SK-N-SH (cell line): ENCODE data around the gene XRN2. TPM values are rescaled to one million over a fixed set of nuclear protein-coding genes. Genes with fewer than 3 reads are reported as not detected.
A peak's percentile ranks its signal among the peaks of the same experiment; 100 is the strongest.

ENCODE experiments used
- CTCF ChIA-PET: fragments of 300-600, 350-600 bp; formaldehyde crosslinking; extraction: SDS; loops from one replicate; lab custom pipeline; 2021; lab: Yijun Ruan, JAX
- POLR2A ChIA-PET: fragments of 350-600 bp; sonication (Branson Sonifier 250); formaldehyde crosslinking; extraction: SDS; loops from one replicate; lab custom pipeline; 2020; ENCODE audit warnings: antibody characterized with exemption, inconsistent platforms; lab: Yijun Ruan, JAX
- DNase-seq: peaks from one replicate; pipeline ENCODE4 v3.0.0; 2012
- H2AFZ ChIP-seq: fragments of 200-600 bp; sonication (generic); 2 replicates; pipeline ENCODE4 v1.8.1; 2016; ENCODE audit warnings: antibody characterized with exemption, mild to moderate bottlenecking, low read depth
- H3F3A ChIP-seq: fragments of 200-600 bp; sonication (generic); replicated peaks from 2 replicates; pipeline ENCODE3; 2016; ENCODE audit warnings: antibody characterized with exemption, mild to moderate bottlenecking; ENCODE audit not compliant: insufficient read depth
- H3K27ac ChIP-seq, 2 experiments: fragments of 200-500 bp in 1 of 2; fragments of 200-600 bp in 1 of 2; sonication (Bioruptor generic) in 1 of 2; sonication (generic), shearing (Covaris generic) in 1 of 2; 2 replicates each; pipeline versions ENCODE4 v1.5.1 to v1.6.1; 2014 to 2016; ENCODE audit warnings: low read depth in 2 of 2, inconsistent platforms in 1 of 2, low read length in 1 of 2, mild to moderate bottlenecking in 1 of 2, mixed read lengths in 1 of 2
- H3K27me3 ChIP-seq: fragments of 200-600 bp; sonication (generic), shearing (Covaris generic); 2 replicates; pipeline ENCODE4 v1.6.1; 2016; ENCODE audit warnings: mixed run types; ENCODE audit not compliant: insufficient read depth
- H3K36me3 ChIP-seq, 2 experiments: fragments of 200-500 bp in 1 of 2; fragments of 200-600 bp in 1 of 2; sonication (Bioruptor generic) in 1 of 2; sonication (generic) in 1 of 2; replicated peaks in 1 of 2; 2 replicates each; pipeline versions ENCODE3 to v1.5.1; 2014 to 2016; ENCODE audit warnings: low read length in 1 of 2, mild to moderate bottlenecking in 1 of 2; ENCODE audit not compliant: insufficient read depth in 2 of 2, control insufficient read depth in 1 of 2
- H3K4me1 ChIP-seq, 2 experiments: fragments of 200-500 bp in 1 of 2; fragments of 200-600 bp in 1 of 2; sonication (Bioruptor generic) in 1 of 2; sonication (generic), shearing (Covaris generic) in 1 of 2; 2 replicates each; pipeline versions ENCODE4 v1.5.1 to v1.6.1; 2014 to 2016; ENCODE audit warnings: low read depth in 1 of 2, low read length in 1 of 2, mixed run types in 1 of 2; ENCODE audit not compliant: insufficient read depth in 2 of 2, control insufficient read depth in 1 of 2
- H3K4me2 ChIP-seq: fragments of 200-600 bp; sonication (generic), shearing (Covaris generic); 2 replicates; pipeline ENCODE4 v1.6.1; 2017; ENCODE audit warnings: mixed run types
- H3K4me3 ChIP-seq, 2 experiments: fragments of 200-500 bp in 1 of 2; fragments of 200-600 bp in 1 of 2; sonication (Bioruptor generic) in 1 of 2; sonication (generic), shearing (Covaris generic) in 1 of 2; 2 replicates each; pipeline versions ENCODE4 v1.5.1 to v1.8.1; 2014 to 2016; ENCODE audit warnings: low read depth in 2 of 2, inconsistent platforms in 1 of 2, low read length in 1 of 2, mild to moderate bottlenecking in 1 of 2, mixed read lengths in 1 of 2, moderate library complexity in 1 of 2
- H3K79me2 ChIP-seq: fragments of 200-600 bp; sonication (generic); 2 replicates; pipeline ENCODE4 v1.8.1; 2017; ENCODE audit warnings: mild to moderate bottlenecking; ENCODE audit not compliant: insufficient read depth
- H3K9ac ChIP-seq: fragments of 200-600 bp; sonication (generic); 2 replicates; pipeline ENCODE4 v1.6.1; 2017; ENCODE audit warnings: mixed run types
- H3K9me2 ChIP-seq: fragments of 200-600 bp; sonication (generic); 2 replicates; pipeline ENCODE4 v1.6.1; 2017; ENCODE audit warnings: mixed run types
- H3K9me3 ChIP-seq: fragments of 200-600 bp; sonication (generic); 2 replicates; pipeline ENCODE4 v1.6.1; 2017; ENCODE audit warnings: mixed run types, mild to moderate bottlenecking, moderate library complexity
- H4K20me1 ChIP-seq: fragments of 200-600 bp; sonication (generic); 2 replicates; pipeline ENCODE4 v1.6.1; 2017; ENCODE audit warnings: mild to moderate bottlenecking, mixed run types; ENCODE audit not compliant: insufficient read depth
- CHD2 ChIP-seq: fragments of 150-350 bp; IDR thresholded peaks from 2 replicates; pipeline ENCODE4 v1.6.1; 2018; ENCODE audit warnings: low read length; ENCODE audit not compliant: partially characterized antibody
- EP300 ChIP-seq, 2 experiments: IDR thresholded peaks; 2 replicates each; pipeline versions ENCODE4 v1.4.0 to v1.6.1; 2012; ENCODE audit warnings: borderline replicate concordance in 1 of 2, low read depth in 1 of 2, low read length in 1 of 2
- EZH2phosphoT487 ChIP-seq: fragments of 200-600 bp; sonication (generic); IDR thresholded peaks from 2 replicates; pipeline ENCODE4 v1.6.1; 2017; ENCODE audit warnings: low read depth, mixed run types, mild to moderate bottlenecking, antibody characterized with exemption, moderate library complexity, borderline replicate concordance
- FOXJ3 ChIP-seq: sonication (generic); formaldehyde crosslinking; IDR thresholded peaks from 2 replicates; pipeline ENCODE4 v1.5.1; 2020; ENCODE audit warnings: mild to moderate bottlenecking, missing genetic modification reagents
- FOXM1 ChIP-seq: IDR thresholded peaks from 2 replicates; pipeline ENCODE4 v1.4.0; 2012; ENCODE audit warnings: low read depth, mild to moderate bottlenecking
- JUND ChIP-seq: IDR thresholded peaks from 2 replicates; pipeline ENCODE4 v1.4.0; 2012
- MXI1 ChIP-seq: IDR thresholded peaks from 2 replicates; pipeline ENCODE4 v1.6.1; 2012; ENCODE audit warnings: mild to moderate bottlenecking, low read depth, low read length, improper control_type of control experiment
- NRF1 ChIP-seq: IDR thresholded peaks from 2 replicates; pipeline ENCODE4 v1.6.1; 2012; ENCODE audit warnings: low read depth, mild to moderate bottlenecking, low read length
- POLR2AphosphoS5 ChIP-seq: IDR thresholded peaks from 2 replicates; pipeline ENCODE4 v1.6.1; 2012; ENCODE audit warnings: low read depth, low read length
- RAD21 ChIP-seq: IDR thresholded peaks from 2 replicates; pipeline ENCODE4 v1.6.1; 2012; ENCODE audit warnings: mild to moderate bottlenecking, low read length
- RCOR1 ChIP-seq: fragments of 150-350 bp; IDR thresholded peaks from 2 replicates; pipeline ENCODE4 v1.6.1; 2017; ENCODE audit warnings: antibody characterized with exemption, low read length
- RXRA ChIP-seq: IDR thresholded peaks from 2 replicates; pipeline ENCODE4 v1.4.0; 2012; ENCODE audit warnings: low read depth, mild to moderate bottlenecking, borderline replicate concordance
- TAF1 ChIP-seq: IDR thresholded peaks from 2 replicates; pipeline ENCODE4 v1.6.1; 2012; ENCODE audit warnings: low read depth, mild to moderate bottlenecking, low read length, moderate library complexity, borderline replicate concordance
- TCF12 ChIP-seq: IDR thresholded peaks from 2 replicates; pipeline ENCODE4 v1.4.0; 2012
- TEAD4 ChIP-seq: IDR thresholded peaks from 2 replicates; pipeline ENCODE4 v1.4.0; 2012; ENCODE audit warnings: mild to moderate bottlenecking, borderline replicate concordance; ENCODE audit not compliant: insufficient read depth
- YY1 ChIP-seq: IDR thresholded peaks from 2 replicates; pipeline ENCODE4 v1.4.0; 2012; ENCODE audit warnings: low read depth, mild to moderate bottlenecking
- WGBS: methylation state at CpG from one replicate; pipeline ENCODE4 v1.1.6; 2017; ENCODE audit warnings: low lambda C conversion rate; 5-methylcytosine and 5-hydroxymethylcytosine counted together
- polyA plus RNA-seq, 3 experiments: library from polyadenylated mRNA; depleted of rRNA; stranded (reverse); fragments of >200 nt; gene quantifications; 2 replicates each; pipeline ENCODE4 v1.2.3, GENCODE V29; 2012
- TF ChIP-seq, protein P1 (sequence below): IDR thresholded peaks from 2 replicates; pipeline ENCODE4 v1.4.0; 2012; ENCODE audit warnings: low read depth, borderline replicate concordance
- TF ChIP-seq, protein P2 (sequence below): fragments of 150-350 bp; IDR thresholded peaks from 2 replicates; pipeline ENCODE4 v1.6.1; 2017; ENCODE audit warnings: antibody characterized with exemption, low read length, low read depth, borderline replicate concordance
- TF ChIP-seq, protein P3 (sequence below): IDR thresholded peaks from 2 replicates; pipeline ENCODE4 v1.4.0; 2012; ENCODE audit warnings: low read depth, borderline replicate concordance
- TF ChIP-seq, protein P4 (sequence below): IDR thresholded peaks from 2 replicates; pipeline ENCODE4; 2012
- TF ChIP-seq, protein P5 (sequence below): fragments of 200-600 bp; sonication (generic); IDR thresholded peaks from 2 replicates; pipeline ENCODE4 v1.6.1; 2017; ENCODE audit warnings: antibody characterized with exemption, mild to moderate bottlenecking, moderate library complexity

Gene XRN2
- polyA plus RNA-seq, 1 of the 3 experiments (the other 2 are of a cell fraction): 44.5 TPM

DNA sequence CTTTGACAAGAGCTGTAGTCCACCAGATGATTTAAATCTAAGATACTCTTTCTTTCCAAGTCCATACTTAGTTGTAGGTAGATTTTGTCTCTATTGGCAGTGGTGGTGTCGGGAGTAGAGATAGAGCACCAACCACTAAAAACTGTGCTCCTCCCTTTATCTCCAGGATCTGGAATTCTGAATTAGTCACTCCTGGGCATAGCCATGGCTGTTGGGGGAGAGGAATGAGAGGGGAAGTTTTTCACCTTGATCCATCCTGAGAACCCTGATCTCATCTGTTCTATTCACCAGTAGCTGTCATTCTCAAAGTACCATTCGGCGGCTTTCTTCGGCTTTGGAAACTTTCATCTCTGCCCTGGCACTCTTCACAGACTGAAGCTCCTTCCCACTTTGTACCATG is 129.8 kb downstream of the XRN2 start:
- no peaks in the 10 kb centered on the region for H3K9me3 ChIP-seq
- WGBS: 25% methylated on average over 4 of the region's 4 CpGs
- POLR2A ChIA-PET: no interaction called here
- TF ChIP-seq RAD21 (no peak), TCF12 (no peak), YY1 (no peak), EZH2phosphoT487 (no peak), FOXJ3 (CRISPR knock-in tag) (no peak), FOXM1 (no peak), RXRA (no peak), TAF1 (no peak), JUND (no peak), NRF1 (no peak), CHD2 (no peak)
- TF ChIP-seq, protein P1, sequence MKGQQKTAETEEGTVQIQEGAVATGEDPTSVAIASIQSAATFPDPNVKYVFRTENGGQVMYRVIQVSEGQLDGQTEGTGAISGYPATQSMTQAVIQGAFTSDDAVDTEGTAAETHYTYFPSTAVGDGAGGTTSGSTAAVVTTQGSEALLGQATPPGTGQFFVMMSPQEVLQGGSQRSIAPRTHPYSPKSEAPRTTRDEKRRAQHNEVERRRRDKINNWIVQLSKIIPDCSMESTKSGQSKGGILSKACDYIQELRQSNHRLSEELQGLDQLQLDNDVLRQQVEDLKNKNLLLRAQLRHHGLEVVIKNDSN: no peak
- TF ChIP-seq, protein P2, sequence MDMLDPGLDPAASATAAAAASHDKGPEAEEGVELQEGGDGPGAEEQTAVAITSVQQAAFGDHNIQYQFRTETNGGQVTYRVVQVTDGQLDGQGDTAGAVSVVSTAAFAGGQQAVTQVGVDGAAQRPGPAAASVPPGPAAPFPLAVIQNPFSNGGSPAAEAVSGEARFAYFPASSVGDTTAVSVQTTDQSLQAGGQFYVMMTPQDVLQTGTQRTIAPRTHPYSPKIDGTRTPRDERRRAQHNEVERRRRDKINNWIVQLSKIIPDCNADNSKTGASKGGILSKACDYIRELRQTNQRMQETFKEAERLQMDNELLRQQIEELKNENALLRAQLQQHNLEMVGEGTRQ: no peak
- TF ChIP-seq, all 33 proteins: peak for 0
- no peak overlapping the region for H3K9ac ChIP-seq
- no peak overlapping the region; the same call in 1 of the 2 replicates for H2AFZ ChIP-seq
- no peaks in the 10 kb centered on the region; the same call in 1 of the 2 replicates for H3K27me3 ChIP-seq
- no peak for DNase-seq
- no peaks in the 10 kb centered on the region for H3K4me1 ChIP-seq
- H4K20me1 ChIP-seq: no peaks in the 10 kb centered on the region
- no peaks in the 10 kb centered on the region for H3K36me3 ChIP-seq
- H3K79me2 ChIP-seq: no peaks in the 10 kb centered on the region
- CTCF ChIA-PET: interaction anchor here (2.1 kb wide), 1 partner anchor 73 kb away, joined by 6 read pairs; no protein-coding TSS in a partner anchor
- peak overlapping the region in 1 of 2 experiments; percentile 39; a peak in 1 of 4 replicates for H3K27ac ChIP-seq
- H3K9me2 ChIP-seq: no peaks in the 10 kb centered on the region
- peaks cover 5% of the 10 kb centered on the region for H3F3A ChIP-seq
- H3K4me2 ChIP-seq: peak overlapping the region; percentile 69
- H3K4me3 ChIP-seq: no peak overlapping the region

DNA sequence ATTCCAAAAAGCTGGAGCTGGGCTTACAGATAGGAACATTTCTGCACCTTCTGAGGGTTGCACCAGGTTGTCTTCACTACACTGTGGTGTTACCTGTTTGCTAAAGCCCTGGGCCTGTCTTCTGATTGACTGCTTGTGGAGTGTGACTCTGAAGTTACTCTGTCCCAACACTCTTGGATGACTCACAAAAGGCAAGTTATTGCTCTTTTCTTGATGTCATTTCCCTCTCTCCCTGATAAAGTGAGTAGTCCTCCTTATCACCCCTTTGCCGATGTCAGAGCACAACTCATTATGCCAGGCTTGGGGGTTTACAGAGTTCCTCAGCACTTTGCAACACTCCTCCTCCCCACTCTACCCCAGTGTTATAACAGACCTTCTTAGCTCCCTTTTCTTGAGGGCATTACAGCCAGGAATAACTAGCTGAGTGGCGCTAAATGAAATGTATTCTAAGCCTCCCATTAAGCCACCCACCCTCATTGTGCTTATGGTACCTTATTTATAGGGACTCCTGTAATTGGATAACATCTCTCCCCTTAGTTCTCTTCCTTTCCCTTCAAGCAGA is 130.3 kb downstream of the XRN2 start:
- no peak overlapping the region for H3K4me3 ChIP-seq
- H3K36me3 ChIP-seq: no peaks in the 10 kb centered on the region
- H3K9me3 ChIP-seq: no peaks in the 10 kb centered on the region
- H3K9me2 ChIP-seq: no peaks in the 10 kb centered on the region
- no peaks in the 10 kb centered on the region for H3K79me2 ChIP-seq
- DNase-seq: no peak
- no peak overlapping the region for H3K9ac ChIP-seq
- H3F3A ChIP-seq: peaks cover 5% of the 10 kb centered on the region
- H3K4me2 ChIP-seq: peak overlapping the region; percentile 69
- no peaks in the 10 kb centered on the region for H3K4me1 ChIP-seq
- WGBS: 0% methylated on average over 2 of the region's 2 CpGs
- ChIA-PET POLR2A (no interaction called here), CTCF (interaction anchor here (1.2 to 2.1 kb wide), 2 partner anchors 72 kb away, joined by 3 to 6 read pairs; no protein-coding TSS in a partner anchor)
- peak overlapping the region in 1 of 2 experiments; percentile 39; a peak in 1 of 4 replicates for H3K27ac ChIP-seq
- peak overlapping the region; percentile 47; the same call in 1 of the 2 replicates for H2AFZ ChIP-seq
- H4K20me1 ChIP-seq: no peaks in the 10 kb centered on the region
- H3K27me3 ChIP-seq: no peaks in the 10 kb centered on the region; the same call in 1 of the 2 replicates
- TF ChIP-seq POLR2AphosphoS5: no peak
- no peak for TF ChIP-seq TEAD4
- TF ChIP-seq, protein P3, sequence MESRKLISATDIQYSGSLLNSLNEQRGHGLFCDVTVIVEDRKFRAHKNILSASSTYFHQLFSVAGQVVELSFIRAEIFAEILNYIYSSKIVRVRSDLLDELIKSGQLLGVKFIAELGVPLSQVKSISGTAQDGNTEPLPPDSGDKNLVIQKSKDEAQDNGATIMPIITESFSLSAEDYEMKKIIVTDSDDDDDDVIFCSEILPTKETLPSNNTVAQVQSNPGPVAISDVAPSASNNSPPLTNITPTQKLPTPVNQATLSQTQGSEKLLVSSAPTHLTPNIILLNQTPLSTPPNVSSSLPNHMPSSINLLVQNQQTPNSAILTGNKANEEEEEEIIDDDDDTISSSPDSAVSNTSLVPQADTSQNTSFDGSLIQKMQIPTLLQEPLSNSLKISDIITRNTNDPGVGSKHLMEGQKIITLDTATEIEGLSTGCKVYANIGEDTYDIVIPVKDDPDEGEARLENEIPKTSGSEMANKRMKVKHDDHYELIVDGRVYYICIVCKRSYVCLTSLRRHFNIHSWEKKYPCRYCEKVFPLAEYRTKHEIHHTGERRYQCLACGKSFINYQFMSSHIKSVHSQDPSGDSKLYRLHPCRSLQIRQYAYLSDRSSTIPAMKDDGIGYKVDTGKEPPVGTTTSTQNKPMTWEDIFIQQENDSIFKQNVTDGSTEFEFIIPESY: no peak
- TF ChIP-seq RCOR1: no peak
- no peak for TF ChIP-seq FOXJ3 (CRISPR knock-in tag)
- no peak for TF ChIP-seq TAF1
- no peak for TF ChIP-seq MXI1
- no peak for TF ChIP-seq RXRA
- no peak for TF ChIP-seq FOXM1
- TF ChIP-seq, protein P4, sequence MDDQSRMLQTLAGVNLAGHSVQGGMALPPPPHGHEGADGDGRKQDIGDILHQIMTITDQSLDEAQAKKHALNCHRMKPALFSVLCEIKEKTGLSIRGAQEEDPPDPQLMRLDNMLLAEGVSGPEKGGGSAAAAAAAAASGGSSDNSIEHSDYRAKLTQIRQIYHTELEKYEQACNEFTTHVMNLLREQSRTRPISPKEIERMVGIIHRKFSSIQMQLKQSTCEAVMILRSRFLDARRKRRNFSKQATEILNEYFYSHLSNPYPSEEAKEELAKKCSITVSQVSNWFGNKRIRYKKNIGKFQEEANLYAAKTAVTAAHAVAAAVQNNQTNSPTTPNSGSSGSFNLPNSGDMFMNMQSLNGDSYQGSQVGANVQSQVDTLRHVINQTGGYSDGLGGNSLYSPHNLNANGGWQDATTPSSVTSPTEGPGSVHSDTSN: no peak
- TF ChIP-seq EZH2phosphoT487: no peak
- TF ChIP-seq EP300 (IDR thresholded peaks at IDR 0.05; ENCODE audit: borderline replicate concordance in 1 of 2, low read depth in 1 of 2, low read length in 1 of 2): no peak
- TF ChIP-seq, protein P5, sequence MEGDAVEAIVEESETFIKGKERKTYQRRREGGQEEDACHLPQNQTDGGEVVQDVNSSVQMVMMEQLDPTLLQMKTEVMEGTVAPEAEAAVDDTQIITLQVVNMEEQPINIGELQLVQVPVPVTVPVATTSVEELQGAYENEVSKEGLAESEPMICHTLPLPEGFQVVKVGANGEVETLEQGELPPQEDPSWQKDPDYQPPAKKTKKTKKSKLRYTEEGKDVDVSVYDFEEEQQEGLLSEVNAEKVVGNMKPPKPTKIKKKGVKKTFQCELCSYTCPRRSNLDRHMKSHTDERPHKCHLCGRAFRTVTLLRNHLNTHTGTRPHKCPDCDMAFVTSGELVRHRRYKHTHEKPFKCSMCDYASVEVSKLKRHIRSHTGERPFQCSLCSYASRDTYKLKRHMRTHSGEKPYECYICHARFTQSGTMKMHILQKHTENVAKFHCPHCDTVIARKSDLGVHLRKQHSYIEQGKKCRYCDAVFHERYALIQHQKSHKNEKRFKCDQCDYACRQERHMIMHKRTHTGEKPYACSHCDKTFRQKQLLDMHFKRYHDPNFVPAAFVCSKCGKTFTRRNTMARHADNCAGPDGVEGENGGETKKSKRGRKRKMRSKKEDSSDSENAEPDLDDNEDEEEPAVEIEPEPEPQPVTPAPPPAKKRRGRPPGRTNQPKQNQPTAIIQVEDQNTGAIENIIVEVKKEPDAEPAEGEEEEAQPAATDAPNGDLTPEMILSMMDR: no peak
